Stomach (tissue), 4 donors: ENCODE measurements around the gene RYR3.

Experiments used
- EP300 ChIP-seq: sonication (generic); formaldehyde crosslinking; IDR thresholded peaks from one replicate; pipeline ENCODE4 v1.6.1; 2017; ENCODE audit warnings: antibody characterized with exemption
- POLR2A ChIP-seq, 4 donors: fragments of 450-650 bp; IDR thresholded peaks; one replicate each; pipeline ENCODE4 v1.6.1; 2016; ENCODE audit warnings: antibody characterized with exemption in 4 of 4, control low read depth in 2 of 4, mild to moderate bottlenecking in 1 of 4, moderate library complexity in 1 of 4
- POLR2AphosphoS5 ChIP-seq, 3 donors: sonication (generic); formaldehyde crosslinking; IDR thresholded peaks; one replicate each; pipeline ENCODE4 v1.6.1; 2016; ENCODE audit warnings: antibody characterized with exemption in 3 of 3
- TF ChIP-seq, protein P1 (sequence below), 7 experiments: fragments of 450-650 bp in 4 of 7; fragments of 200-600 bp in 3 of 7; sonication (generic) in 3 of 7; IDR thresholded peaks; one replicate each; pipeline ENCODE4 v1.5.1; 2016 to 2019; ENCODE audit warnings: antibody characterized with exemption in 7 of 7, control low read depth in 2 of 7, mild to moderate bottlenecking in 1 of 7

GRCh38 chr15:33315044-33315443 lies 4.3 kb downstream of the RYR3 start:
- TF ChIP-seq, protein P1, sequence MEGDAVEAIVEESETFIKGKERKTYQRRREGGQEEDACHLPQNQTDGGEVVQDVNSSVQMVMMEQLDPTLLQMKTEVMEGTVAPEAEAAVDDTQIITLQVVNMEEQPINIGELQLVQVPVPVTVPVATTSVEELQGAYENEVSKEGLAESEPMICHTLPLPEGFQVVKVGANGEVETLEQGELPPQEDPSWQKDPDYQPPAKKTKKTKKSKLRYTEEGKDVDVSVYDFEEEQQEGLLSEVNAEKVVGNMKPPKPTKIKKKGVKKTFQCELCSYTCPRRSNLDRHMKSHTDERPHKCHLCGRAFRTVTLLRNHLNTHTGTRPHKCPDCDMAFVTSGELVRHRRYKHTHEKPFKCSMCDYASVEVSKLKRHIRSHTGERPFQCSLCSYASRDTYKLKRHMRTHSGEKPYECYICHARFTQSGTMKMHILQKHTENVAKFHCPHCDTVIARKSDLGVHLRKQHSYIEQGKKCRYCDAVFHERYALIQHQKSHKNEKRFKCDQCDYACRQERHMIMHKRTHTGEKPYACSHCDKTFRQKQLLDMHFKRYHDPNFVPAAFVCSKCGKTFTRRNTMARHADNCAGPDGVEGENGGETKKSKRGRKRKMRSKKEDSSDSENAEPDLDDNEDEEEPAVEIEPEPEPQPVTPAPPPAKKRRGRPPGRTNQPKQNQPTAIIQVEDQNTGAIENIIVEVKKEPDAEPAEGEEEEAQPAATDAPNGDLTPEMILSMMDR (IDR thresholded peaks at IDR 0.05): no peak
- TF ChIP-seq POLR2AphosphoS5 (IDR thresholded peaks at IDR 0.05) (no peak), POLR2A (IDR thresholded peaks at IDR 0.05) (no peak), EP300 (no peak)
